Spinal cord (tissue), 10 donors: ENCODE results near the gene CROCC2. TPM values are rescaled to one million over a fixed set of nuclear protein-coding genes. Genes with fewer than 3 reads are reported as not detected.

Source experiments
- DNase-seq, 6 donors: peaks; one replicate each; pipeline versions ENCODE4 v3.0.0 to v3.0.0-alpha.2; 2013 to 2015; ENCODE audit warnings: low spot score in 6 of 6, low read depth in 4 of 6
- H3K27ac ChIP-seq: one replicate; pipeline ENCODE4 v1.5.1; 2013; ENCODE audit warnings: low read depth, low read length, control low read depth
- H3K27me3 ChIP-seq: one replicate; pipeline ENCODE4 v1.6.1; 2013; ENCODE audit warnings: low read length; ENCODE audit not compliant: control insufficient read depth, insufficient read depth
- H3K36me3 ChIP-seq: one replicate; pipeline ENCODE4 v1.6.1; 2013; ENCODE audit warnings: low read length; ENCODE audit not compliant: control insufficient read depth, insufficient read depth
- H3K4me1 ChIP-seq: one replicate; pipeline ENCODE4 v1.6.1; 2013; ENCODE audit warnings: low read length; ENCODE audit not compliant: control insufficient read depth, insufficient read depth
- H3K4me3 ChIP-seq: one replicate; pipeline ENCODE4 v1.5.1; 2013; ENCODE audit warnings: low read depth, low read length, control low read depth
- H3K9me3 ChIP-seq: one replicate; pipeline ENCODE4 v1.6.1; 2013; ENCODE audit warnings: low read length; ENCODE audit not compliant: control insufficient read depth, insufficient read depth
- WGBS: methylation state at CpG from one replicate; pipeline ENCODE4 v1.1.5; 2013; ENCODE audit warnings: missing lambda C conversion rate; ENCODE audit not compliant: insufficient coverage; 5-methylcytosine and 5-hydroxymethylcytosine counted together
- polyA plus RNA-seq, 2 donors: library from polyadenylated mRNA; unstranded; fragments of 120-200 nt; gene quantifications; one replicate each; pipeline ENCODE4 v1.2.1, GENCODE V29; 2013; ENCODE audit not compliant: insufficient read length in 2 of 2
- total RNA-seq, 2 donors: library from RNA; depleted of rRNA in 1 of 2; stranded (reverse); fragments of 120-200 nt in 1 of 2; fragments of >200 nt in 1 of 2; gene quantifications; one replicate each; pipeline versions ENCODE4 v1.2.3 to v1.2.4, GENCODE V29; 2013 to 2014
- donor health status: healthy.

CROCC2 gene
- total and polyA plus RNA-seq, 4 donors: 0.30 to 4.4 (median 3.0) TPM

- no peaks in the 10 kb centered on the region for H3K27me3 ChIP-seq
- no peaks in the 10 kb centered on the region for H3K36me3 ChIP-seq
- H3K4me1 ChIP-seq: no peaks in the 10 kb centered on the region
- no peaks in the 10 kb centered on the region for H3K9me3 ChIP-seq
- WGBS: 30% methylated on average over 1 of the region's 1 CpG
- H3K27ac ChIP-seq: no peak overlapping the region
- H3K4me3 ChIP-seq: no peak overlapping the region
- DNase-seq: no peak
Measured at GRCh38 chr2:240885566-240885965, 20.6 kb upstream of the CROCC2 start.

- Histone ChIP-seq H3K9me3 (no peaks in the 10 kb centered on the region), H3K36me3 (no peaks in the 10 kb centered on the region), H3K4me3 (no peak overlapping the region), H3K27me3 (no peaks in the 10 kb centered on the region), H3K4me1 (no peaks in the 10 kb centered on the region), H3K27ac (no peak overlapping the region)
- no peak for DNase-seq
- WGBS: 100% methylated on average over 2 of the region's 5 CpGs
Measured at GRCh38 chr2:240886023-240886565, 20.0 kb upstream of the CROCC2 start.

GRCh38 chr2:240886678-240887609, 19.2 kb upstream of the CROCC2 start:
- Histone ChIP-seq H3K4me3 (no peak overlapping the region), H3K36me3 (no peaks in the 10 kb centered on the region), H3K9me3 (no peaks in the 10 kb centered on the region), H3K27ac (no peak overlapping the region), H3K4me1 (no peaks in the 10 kb centered on the region), H3K27me3 (no peaks in the 10 kb centered on the region)
- no peak for DNase-seq
- 83% methylated on average over 15 of the region's 18 CpGs for WGBS

- no peak overlapping the region for H3K27ac ChIP-seq
- H3K27me3 ChIP-seq: no peaks in the 10 kb centered on the region
- no peaks in the 10 kb centered on the region for H3K4me1 ChIP-seq
- 71% methylated on average over 4 of the region's 4 CpGs for WGBS
- no peak overlapping the region for H3K4me3 ChIP-seq
- H3K9me3 ChIP-seq: no peaks in the 10 kb centered on the region
- DNase-seq: no peak
- H3K36me3 ChIP-seq: no peaks in the 10 kb centered on the region
Measured at GRCh38 chr2:240887631-240888030, 18.5 kb upstream of the CROCC2 start.

- no peaks in the 10 kb centered on the region for H3K27me3 ChIP-seq
- H3K27ac ChIP-seq: no peak overlapping the region
- H3K4me3 ChIP-seq: no peak overlapping the region
- no peaks in the 10 kb centered on the region for H3K9me3 ChIP-seq
- DNase-seq: no peak
- WGBS: 85% methylated on average over 35 of the region's 37 CpGs
- no peaks in the 10 kb centered on the region for H3K36me3 ChIP-seq
- peaks cover 1% of the 10 kb centered on the region for H3K4me1 ChIP-seq
Measured at GRCh38 chr2:240888130-240888889, 17.8 kb upstream of the CROCC2 start.

- peaks cover 5% of the 10 kb centered on the region for H3K4me1 ChIP-seq
- no peaks in the 10 kb centered on the region for H3K27me3 ChIP-seq
- H3K27ac ChIP-seq: no peak overlapping the region
- WGBS: 85% methylated on average over 8 of the region's 11 CpGs
- H3K4me3 ChIP-seq: no peak overlapping the region
- H3K9me3 ChIP-seq: no peaks in the 10 kb centered on the region
- no peak for DNase-seq
- no peaks in the 10 kb centered on the region for H3K36me3 ChIP-seq
Measured at GRCh38 chr2:240888890-240889573, 17.1 kb upstream of the CROCC2 start.

- H3K27ac ChIP-seq: no peak overlapping the region
- H3K27me3 ChIP-seq: no peaks in the 10 kb centered on the region
- H3K9me3 ChIP-seq: no peaks in the 10 kb centered on the region
- H3K4me3 ChIP-seq: no peak overlapping the region
- H3K4me1 ChIP-seq: peaks cover 5% of the 10 kb centered on the region
- DNase-seq: no peak
- WGBS: 84% methylated on average over 38 of the region's 38 CpGs
- H3K36me3 ChIP-seq: no peaks in the 10 kb centered on the region
Measured at GRCh38 chr2:240889601-240890560, 16.3 kb upstream of the CROCC2 start.

GRCh38 chr2:240890691-240891090, 15.4 kb upstream of the CROCC2 start:
- Histone ChIP-seq H3K4me1 (peaks cover 5% of the 10 kb centered on the region), H3K4me3 (no peak overlapping the region), H3K9me3 (no peaks in the 10 kb centered on the region), H3K36me3 (no peaks in the 10 kb centered on the region), H3K27me3 (no peaks in the 10 kb centered on the region), H3K27ac (no peak overlapping the region)
- WGBS: 84% methylated on average over 13 of the region's 14 CpGs
- no peak for DNase-seq
